HG03196 (cell line): Measurements from ENCODE around the gene ADAMTS19.
"Not testable (repeated sequence)": the region's sequence is repeated elsewhere in the genome, so short reads cannot be mapped to it uniquely, and the experiment has no call there.

ENCODE experiments used
- ATAC-seq: cut with Tn5 transposase; IDR thresholded peaks from one replicate; pipeline ENCODE4 v1.9.1; 2021; ENCODE audit not compliant: unreplicated experiment

Gene ADAMTS19

DNA sequence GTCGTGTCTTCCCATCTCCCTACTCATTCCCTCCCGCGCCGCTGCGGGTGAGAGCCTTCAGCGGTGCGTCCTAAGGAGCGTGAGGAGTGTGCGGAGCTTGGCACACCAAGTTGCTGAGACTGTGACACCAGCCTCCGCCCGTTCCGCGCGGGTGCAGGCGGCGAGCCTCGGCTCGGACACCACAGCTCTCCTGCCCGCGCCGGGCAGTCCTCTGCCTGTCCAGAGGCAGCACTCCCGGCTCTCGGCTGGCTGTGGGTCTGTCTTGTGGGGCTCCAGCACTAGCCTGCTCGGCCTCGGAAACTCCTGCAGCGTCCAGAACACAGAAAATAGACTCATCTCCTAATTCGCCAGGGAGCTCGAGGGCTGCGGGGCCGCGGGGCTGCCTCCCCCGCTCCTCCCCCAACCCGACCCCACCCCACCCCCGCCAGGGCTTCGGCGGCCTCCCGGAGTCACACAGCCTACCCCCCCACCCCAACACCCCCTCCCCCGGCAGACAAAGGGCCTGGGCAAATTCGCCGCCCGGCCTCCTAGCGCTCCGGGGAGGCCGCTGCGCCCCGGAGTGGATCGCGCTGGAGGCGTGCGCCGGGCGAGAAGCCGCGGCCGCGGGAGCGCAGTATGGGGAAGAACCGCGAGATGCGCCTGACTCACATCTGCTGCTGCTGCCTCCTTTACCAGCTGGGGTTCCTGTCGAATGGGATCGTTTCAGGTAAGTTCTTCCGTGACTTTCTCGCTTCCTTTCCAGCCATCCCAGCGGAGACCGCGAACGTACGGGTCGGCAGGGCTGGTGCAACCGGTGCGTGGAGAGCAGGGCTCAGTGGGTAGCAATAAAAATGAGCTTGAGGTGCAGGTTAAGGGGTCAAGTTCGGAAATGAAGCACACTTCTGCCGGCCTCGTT is at the start of gene ADAMTS19:
ADAMTS19 (plus strand) TSS at position 522 of the 895 bp plus-strand sequence; CDS start at position 616, 94 bp downstream.
- no peak for ATAC-seq

- ATAC-seq: no peak
Measured at GRCh38 chr5:129410488-129410887, 49.6 kb upstream of the ADAMTS19 start.

GRCh38 chr5:129412721-129413120 is 47.4 kb upstream of the ADAMTS19 start:
- no peak for ATAC-seq

- no peak for ATAC-seq
Measured at GRCh38 chr5:129413570-129413969, 46.5 kb upstream of the ADAMTS19 start.

DNA sequence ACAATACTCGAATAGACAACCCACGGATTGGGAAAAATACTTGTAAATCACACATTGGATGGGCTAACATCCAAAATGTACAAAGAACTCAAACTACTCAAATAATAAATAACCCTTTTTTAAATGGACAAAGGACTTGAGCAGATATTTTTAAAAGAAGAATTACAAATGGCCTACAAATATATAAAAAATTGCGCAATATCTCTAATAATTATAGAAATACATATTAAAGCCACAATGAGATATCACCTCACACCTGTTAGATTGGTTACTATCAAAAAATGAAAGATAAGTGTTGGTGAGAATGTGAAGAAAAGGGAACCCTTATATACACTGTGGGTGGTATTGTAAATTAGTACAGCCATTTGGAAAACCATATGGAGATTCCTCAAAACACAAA is 40.8 kb upstream of the ADAMTS19 start:
- no peak for ATAC-seq

GRCh38 chr5:129425031-129425430 is 35.1 kb upstream of the ADAMTS19 start:
- no peak for ATAC-seq

DNA sequence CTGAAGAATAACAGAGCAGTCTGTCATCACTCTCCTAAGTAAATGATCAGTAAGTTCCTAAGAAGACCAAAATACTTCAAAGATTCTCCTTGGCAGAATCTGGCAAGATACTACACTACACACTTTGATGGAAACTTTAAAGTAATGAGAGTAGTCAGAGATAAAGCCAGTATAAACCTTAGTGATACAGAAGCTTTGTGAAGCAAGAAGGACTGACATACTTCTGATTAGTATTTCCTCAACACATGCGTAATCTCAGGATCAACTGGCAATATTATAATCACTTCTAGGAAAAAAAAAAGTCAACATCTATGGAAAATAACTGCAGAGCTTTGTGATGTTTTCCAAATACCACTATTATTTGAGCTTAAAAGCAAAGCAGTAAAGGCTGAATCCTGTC is 34.0 kb upstream of the ADAMTS19 start:
- no peak for ATAC-seq

DNA sequence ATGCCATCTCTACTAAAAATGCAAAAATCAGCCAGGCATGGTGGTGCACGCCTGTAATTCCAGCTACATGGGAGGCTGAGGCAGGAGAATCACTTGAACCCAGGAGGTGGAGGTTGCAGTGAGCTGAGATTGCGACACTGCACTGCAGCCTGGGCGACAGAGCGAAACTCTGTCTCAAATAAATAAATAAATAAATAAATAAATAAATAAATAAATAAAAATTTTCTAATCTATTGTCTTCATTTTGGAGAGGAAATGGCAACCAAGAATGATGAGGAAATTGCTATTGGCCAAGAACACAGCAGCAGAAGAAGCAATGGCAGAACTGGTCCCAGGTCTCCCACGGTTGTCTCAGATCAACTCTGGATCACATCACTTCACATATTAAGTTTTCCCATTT is 31.5 kb upstream of the ADAMTS19 start:
- ATAC-seq: not testable (repeated sequence)

DNA sequence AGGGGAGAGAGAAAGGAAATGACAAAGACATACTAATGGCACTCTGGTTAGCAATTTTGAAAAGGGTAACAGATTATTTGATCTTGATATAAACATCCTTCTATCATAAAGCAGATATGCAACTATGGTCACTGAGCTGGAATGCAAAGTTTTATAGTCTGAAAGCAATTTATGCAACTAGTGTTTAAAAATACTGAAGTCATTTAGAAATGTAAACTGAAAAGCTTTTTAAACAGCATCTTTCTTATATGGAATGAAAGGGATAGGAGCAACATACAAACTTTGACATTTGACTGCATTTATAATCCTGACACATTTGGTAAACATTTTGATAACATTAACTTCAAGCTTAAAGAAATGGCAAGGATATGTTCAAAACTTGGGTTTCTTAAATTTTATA is 28.7 kb upstream of the ADAMTS19 start:
- no peak for ATAC-seq

DNA sequence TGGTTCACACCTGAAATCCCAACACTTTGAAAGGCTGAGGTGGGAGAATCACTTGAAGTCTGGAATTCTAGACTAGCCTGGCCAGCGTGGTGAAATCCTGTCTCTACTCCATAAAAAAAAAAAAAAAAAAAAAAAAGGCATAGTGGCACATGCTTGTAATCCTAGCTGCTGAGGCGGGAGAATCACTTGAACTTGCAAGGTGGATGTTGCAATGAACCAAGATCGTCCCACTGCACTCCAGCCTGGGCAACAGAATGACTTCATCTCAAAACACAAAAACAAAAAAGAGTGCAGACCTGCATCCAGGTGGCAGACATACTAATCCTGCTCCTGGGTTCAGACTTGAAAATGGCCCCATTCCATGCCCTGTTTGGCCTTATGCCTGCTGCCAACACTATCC is 21.8 kb upstream of the ADAMTS19 start:
- ATAC-seq: no peak

GRCh38 chr5:129440424-129440823 is 19.7 kb upstream of the ADAMTS19 start:
- ATAC-seq: no peak

- no peak for ATAC-seq
Measured at GRCh38 chr5:129441096-129441495, 19.0 kb upstream of the ADAMTS19 start.

- no peak for ATAC-seq
Measured at GRCh38 chr5:129445379-129445778, 14.7 kb upstream of the ADAMTS19 start.

DNA sequence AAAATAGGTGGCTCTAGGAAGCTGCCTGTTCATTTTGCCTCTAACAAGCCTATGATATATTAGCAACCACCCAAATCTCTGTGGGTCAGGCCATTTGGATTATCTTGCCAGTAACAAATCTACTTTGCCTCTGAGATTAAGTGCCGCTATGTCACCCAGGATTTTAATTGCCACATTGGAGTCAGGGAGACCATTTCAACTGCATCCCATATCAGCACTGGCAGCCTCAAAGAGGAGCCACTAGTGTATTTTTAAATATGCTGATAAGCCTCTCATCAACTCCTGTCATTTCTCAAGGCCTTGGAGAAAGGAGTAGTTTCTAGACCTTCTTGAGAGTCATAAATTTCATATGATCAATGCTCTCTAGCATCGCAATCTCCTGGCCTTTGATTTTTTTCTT is 12.1 kb upstream of the ADAMTS19 start:
- no peak for ATAC-seq

GRCh38 chr5:129448654-129449053 is 11.4 kb upstream of the ADAMTS19 start:
- no peak for ATAC-seq

DNA sequence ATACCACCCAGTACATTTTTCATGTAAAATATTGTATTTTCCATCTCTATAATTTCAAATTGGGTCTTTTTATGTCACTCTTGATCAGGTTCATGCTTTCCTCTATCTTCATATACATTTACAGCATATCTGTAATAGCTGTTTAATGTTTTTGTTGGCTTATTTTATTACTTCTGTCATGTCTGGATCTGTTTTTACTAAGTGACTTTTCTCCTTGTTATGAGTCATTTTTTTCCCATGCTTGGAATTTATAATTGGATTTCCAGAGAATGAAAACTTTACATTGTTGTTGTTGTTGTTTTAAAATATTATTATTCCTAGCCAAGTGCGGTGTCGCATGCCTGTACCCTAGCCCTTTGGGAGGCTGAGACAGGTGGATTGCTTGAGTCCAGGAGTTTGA is 5.6 kb upstream of the ADAMTS19 start:
- no peak for ATAC-seq

GRCh38 chr5:129459450-129459776 is 685 bp upstream of the ADAMTS19 start:
- ATAC-seq: no peak

- no peak for ATAC-seq
Measured at GRCh38 chr5:129460672-129460935, 506 bp downstream of the ADAMTS19 start.

DNA sequence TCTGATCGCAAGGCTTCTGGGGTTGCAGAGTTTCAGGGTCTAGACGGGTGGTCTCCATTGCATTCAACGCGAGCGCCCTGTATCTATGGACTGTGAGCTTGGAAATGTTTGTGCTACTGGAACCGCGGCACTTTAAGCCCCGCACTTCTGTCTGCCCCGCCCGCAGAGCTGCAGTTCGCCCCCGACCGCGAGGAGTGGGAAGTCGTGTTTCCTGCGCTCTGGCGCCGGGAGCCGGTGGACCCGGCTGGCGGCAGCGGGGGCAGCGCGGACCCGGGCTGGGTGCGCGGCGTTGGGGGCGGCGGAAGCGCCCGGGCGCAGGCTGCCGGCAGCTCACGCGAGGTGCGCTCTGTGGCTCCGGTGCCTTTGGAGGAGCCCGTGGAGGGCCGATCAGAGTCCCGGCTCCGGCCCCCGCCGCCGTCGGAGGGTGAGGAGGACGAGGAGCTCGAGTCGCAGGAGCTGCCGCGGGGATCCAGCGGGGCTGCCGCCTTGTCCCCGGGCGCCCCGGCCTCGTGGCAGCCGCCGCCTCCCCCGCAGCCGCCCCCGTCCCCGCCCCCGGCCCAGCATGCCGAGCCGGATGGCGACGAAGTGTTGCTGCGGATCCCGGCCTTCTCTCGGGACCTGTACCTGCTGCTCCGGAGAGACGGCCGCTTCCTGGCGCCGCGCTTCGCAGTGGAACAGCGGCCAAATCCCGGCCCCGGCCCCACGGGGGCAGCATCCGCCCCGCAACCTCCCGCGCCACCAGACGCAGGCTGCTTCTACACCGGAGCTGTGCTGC is 1.0 kb downstream of the ADAMTS19 start:
- no peak for ATAC-seq

DNA sequence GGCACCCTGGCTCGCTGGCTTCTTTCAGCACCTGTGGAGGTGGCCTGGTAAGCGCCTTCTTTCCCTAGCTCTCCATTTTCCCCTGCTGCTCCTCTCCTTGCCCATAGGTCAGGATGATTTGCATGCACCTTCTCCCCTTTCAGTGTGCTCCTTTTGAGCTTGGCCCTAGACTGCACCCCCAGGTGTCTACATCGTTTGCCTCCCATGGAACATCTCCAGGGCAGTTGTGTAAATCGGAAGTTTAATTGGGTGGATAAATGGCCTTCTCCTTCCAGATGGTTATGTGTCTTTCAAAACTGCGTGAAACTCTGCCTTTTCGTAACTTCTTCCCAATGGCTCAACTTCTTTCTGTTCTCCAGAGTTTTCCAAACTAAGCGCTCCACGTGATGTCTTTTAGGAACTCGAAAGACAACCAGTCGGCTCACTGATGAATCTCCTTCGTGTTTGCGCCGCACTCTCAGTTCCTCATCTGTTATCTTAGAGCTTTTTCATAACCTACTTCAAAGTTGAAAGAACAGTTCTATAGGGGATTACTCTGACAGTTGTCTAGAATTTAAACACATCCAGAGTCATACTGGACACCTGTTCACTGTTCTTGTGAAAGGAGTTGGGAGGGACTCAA is 1.7 kb downstream of the ADAMTS19 start:
- ATAC-seq: no peak

DNA sequence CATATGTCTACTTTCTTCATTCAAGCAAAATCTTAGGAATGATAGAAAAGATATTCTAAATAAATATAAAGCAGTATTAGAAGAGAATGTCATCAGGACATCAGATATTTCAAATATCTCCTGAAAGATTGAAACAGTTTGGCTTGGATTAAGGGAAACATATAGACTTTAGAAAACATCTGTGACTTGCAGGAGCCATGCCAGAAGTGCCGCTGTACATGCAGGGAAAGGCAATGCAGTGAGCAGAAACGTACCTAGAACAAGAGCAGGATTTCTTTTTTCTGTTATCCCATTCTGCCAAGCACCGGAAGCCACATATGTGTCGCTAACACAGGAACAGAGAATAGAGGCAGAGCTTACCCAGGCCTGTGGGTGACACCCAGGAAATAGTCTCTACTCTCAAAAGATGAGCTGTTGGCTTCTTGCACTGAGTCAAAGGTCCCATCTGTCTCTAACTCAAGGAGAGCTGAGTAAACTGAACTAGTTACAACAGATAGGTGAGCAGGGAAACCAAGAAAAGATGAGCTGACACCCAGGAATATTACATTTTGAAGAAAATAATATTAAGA is 5.8 kb downstream of the ADAMTS19 start:
- no peak for ATAC-seq

DNA sequence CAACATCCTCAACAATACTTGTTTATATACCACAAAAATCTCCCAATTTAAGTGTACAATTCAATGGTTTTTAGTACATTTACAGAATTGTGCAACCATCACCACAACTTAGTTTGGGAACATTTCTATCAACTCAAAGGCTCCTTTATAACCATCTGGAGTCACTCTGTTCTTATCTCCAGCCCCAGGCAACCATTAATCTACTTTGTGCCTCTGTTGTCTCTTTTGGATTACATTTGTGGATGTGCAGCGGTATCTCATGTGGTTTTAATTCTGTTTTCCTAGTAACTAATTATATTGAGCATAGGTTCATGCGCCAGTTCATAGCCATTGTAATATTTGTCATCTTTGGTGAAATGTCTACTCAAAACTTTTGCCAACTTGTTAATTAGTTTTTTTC is 14.4 kb downstream of the ADAMTS19 start:
- ATAC-seq: no peak
